ENCODE data around the gene C3orf62.

C3orf62 gene

DNA sequence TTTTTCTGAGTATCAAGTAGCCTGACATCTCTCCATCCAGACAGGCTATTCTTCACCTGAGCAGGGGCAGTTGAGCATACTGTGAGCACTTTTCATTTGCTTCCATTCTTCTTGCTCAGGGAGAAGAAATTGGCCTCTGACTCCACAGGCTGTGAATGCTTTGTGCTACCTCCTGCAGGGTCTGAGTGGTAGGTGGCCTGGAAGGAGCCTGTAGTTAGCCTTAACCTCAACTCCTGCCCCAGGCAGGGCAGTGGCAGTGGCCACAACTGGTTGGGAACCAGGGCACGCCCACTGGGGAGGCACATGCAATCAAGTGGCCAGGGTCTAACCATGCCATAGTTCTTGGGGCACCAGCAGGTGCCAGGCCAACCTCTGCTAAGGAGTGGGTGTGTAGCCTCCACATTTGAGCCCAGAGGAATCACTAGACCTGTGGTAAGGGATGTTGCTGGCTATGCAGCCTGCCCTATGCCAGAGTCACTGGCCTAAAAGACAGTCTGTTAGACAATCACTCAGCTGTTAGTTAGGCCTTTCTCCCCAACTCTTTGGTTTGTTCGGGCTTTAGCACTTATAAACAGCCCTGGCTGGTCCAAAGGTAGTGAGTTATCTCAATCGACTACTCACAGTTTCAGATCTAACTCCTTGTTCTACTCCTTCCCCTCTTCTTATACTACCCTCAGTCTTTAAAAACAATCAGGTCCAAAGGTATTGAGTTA lies 7.4 kb downstream of the C3orf62 start:
- peaks cover 7% of the 10 kb centered on the region for H3K4me1 ChIP-seq (ENCODE audit: control insufficient read depth, insufficient read depth, low read length)
- peaks cover 0 to 12% of the 10 kb centered on the region in 2 donors for H3K36me3 ChIP-seq (ENCODE audit: control insufficient read depth in 2 of 2, insufficient read depth in 2 of 2, low read length in 2 of 2)
- H3K9ac ChIP-seq (ENCODE audit: low read length in 2 of 2) = no peak overlapping the region
- no peak overlapping the region for H3K27ac ChIP-seq (ENCODE audit: low read length)
- H3K9me3 ChIP-seq (ENCODE audit: control insufficient read depth in 2 of 2, low read length in 2 of 2) = no peaks in the 10 kb centered on the region
- H3K27me3 ChIP-seq (ENCODE audit: control insufficient read depth in 1 of 2, insufficient read depth in 2 of 2, low read length in 2 of 2) = no peaks in the 10 kb centered on the region
- no peak overlapping the region for H3K4me3 ChIP-seq (ENCODE audit: low read length in 2 of 2)

DNA sequence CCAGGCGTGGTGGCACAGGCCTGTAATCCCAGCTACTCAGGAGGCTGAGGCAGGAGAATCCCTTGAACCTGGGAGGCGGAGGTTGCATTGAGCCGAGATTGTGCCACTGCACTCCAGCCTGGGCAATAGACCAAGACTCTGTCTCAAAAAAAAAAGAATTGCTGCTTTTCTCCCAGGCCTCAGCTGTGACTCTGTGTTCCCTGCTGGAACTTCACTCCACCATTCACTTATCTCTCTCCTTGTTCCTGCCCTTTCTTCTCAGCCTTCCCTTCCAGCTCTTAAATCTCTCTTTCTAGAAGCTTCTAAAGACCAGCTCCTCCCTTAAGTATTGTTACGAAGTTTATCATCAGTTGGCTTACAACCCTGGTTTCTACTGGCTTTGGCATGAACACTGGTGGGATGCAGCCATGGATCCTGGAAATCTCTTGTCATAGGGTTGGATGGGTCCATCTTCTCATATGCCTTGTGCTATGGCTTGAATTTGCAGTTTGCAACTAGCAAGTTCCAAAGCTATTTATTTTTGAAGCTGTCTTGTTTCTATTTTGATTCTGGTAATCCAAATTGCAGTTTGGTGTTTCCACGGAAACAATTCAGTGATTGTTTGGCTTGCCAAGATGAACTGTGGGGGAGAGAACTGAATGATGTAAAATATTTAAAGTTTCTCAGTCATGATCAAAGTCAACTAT lies 10.5 kb downstream of the C3orf62 start:
- no peak overlapping the region for H3K4me3 ChIP-seq (ENCODE audit: low read length in 2 of 2)
- H3K9ac ChIP-seq (ENCODE audit: low read length in 2 of 2) = no peak overlapping the region
- no peaks in the 10 kb centered on the region for H3K27me3 ChIP-seq (ENCODE audit: control insufficient read depth in 1 of 2, insufficient read depth in 2 of 2, low read length in 2 of 2)
- H3K4me1 ChIP-seq (ENCODE audit: control insufficient read depth, insufficient read depth, low read length) = peaks cover 7% of the 10 kb centered on the region
- H3K27ac ChIP-seq (ENCODE audit: low read length) = peak overlapping the region; percentile 3
- peaks cover 0 to 8% of the 10 kb centered on the region in 2 donors for H3K36me3 ChIP-seq (ENCODE audit: control insufficient read depth in 2 of 2, insufficient read depth in 2 of 2, low read length in 2 of 2)
- no peaks in the 10 kb centered on the region for H3K9me3 ChIP-seq (ENCODE audit: control insufficient read depth in 2 of 2, low read length in 2 of 2)

DNA sequence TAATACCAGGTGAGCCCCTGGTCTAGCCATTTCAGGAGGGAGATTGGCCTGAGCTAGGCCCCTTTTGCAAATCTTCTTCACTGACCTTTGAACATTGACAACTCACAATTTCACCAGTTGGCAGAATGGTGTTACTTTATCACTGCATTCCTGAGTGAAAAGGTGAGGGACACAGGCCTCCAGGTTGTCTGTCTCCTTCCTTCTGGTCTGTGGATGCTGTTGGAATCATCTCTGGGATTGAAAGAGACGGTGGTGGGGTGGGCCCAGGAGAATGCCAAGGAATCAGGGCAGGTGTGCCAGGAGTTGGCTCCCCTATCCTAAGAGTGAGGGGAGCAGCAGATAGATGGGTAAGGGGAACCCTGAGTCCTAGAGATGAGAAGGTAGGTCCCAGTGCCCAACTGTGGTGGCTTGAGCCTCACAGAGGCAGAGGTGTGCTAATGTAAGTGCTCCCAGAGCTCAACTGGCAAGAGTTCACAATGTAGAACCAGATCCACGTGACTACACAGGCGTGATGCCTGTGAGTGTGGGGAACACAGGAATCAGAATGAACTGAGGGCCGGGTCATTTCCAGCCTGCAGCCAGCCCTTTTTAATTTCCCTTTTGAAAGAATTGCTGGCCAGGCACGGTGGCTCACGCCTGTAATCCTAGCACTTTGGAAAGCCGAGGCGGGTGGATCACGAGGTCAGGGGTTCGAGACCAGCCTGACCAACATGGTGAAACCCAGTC lies 11.2 kb downstream of the C3orf62 start:
- Histone ChIP-seq H3K27ac (ENCODE audit: low read length) (peak overlapping the region; percentile 3), H3K9ac (ENCODE audit: low read length in 2 of 2) (no peak overlapping the region)

DNA sequence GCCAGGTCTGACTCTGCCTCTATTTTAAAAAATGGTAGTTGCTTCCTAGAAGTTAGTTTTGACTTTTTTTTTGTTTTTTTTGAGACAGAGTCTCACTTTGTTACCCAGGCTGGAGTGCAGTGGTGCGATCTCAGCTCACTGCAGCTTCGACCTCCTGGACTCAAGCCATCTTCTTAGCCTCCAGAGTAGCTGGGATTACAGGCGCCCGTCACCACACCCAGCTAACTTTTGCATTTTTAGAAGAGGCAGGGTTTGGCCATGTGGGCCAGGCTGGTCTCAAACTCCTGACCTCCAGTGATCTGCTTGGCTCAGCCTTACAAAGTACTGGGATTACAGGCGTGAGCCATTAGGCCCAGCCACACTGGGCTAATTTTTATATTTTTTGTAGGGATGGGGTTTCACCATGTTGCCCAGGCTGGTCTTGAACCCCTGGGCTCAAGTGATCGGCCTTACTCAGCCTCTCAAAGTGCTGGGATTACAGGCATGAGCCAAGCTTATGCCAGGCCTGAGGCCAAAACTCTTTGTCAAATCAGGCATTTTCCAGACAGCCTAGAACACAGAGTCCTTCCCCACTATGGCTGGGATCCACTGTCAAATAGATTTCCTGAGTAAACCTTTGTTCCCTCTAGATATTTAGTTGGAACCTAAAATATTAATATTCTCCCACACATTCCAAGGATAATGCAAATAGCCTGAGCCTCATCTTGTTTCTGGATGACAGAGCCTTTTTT lies 13.7 kb downstream of the C3orf62 start:
- no peak overlapping the region for H3K4me3 ChIP-seq (ENCODE audit: low read length in 2 of 2)
- H3K27me3 ChIP-seq (ENCODE audit: control insufficient read depth in 1 of 2, insufficient read depth in 2 of 2, low read length in 2 of 2) = no peaks in the 10 kb centered on the region
- H3K4me1 ChIP-seq (ENCODE audit: control insufficient read depth, insufficient read depth, low read length) = peaks cover 5% of the 10 kb centered on the region
- no peak overlapping the region for H3K9ac ChIP-seq (ENCODE audit: low read length in 2 of 2)
- H3K36me3 ChIP-seq (ENCODE audit: control insufficient read depth in 2 of 2, insufficient read depth in 2 of 2, low read length in 2 of 2) = no peaks in the 10 kb centered on the region
- H3K27ac ChIP-seq (ENCODE audit: low read length) = no peak overlapping the region
- no peaks in the 10 kb centered on the region for H3K9me3 ChIP-seq (ENCODE audit: control insufficient read depth in 2 of 2, low read length in 2 of 2)

More for the DNA sequence above, 11.2 kb downstream of the C3orf62 start:
- H3K4me3 ChIP-seq (ENCODE audit: low read length in 2 of 2) = no peak overlapping the region
- H3K9me3 ChIP-seq (ENCODE audit: control insufficient read depth in 2 of 2, low read length in 2 of 2) = no peaks in the 10 kb centered on the region
- peaks cover 0 to 1% of the 10 kb centered on the region in 2 donors for H3K36me3 ChIP-seq (ENCODE audit: control insufficient read depth in 2 of 2, insufficient read depth in 2 of 2, low read length in 2 of 2)
- H3K27me3 ChIP-seq (ENCODE audit: control insufficient read depth in 1 of 2, insufficient read depth in 2 of 2, low read length in 2 of 2) = no peaks in the 10 kb centered on the region
- H3K4me1 ChIP-seq (ENCODE audit: control insufficient read depth, insufficient read depth, low read length) = peaks cover 7% of the 10 kb centered on the region

DNA sequence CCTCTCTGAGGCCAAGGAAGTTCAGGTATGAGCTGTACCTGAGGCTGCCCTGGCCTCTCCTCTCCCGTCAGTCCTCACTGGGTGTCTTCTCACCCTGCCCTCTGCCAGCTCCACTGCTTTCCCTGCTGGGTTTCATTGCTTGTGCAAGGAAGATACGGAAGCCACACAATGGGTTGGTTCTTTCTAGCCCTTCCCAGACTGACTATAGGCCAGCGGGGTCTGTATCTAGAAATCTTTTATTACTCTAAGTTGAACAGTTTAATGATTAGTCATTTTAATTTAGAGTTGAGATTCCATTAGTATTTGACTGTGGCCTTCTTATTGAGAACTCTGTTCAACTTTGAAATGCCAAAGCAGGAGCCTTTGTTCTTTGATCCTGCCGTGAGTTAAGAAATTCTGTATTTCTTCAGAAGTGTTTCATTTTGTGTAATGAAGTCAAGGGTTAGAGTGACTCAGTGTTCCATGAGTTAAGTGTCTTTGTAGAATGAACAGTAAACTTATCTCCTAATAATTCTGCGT lies 16.2 kb downstream of the C3orf62 start:
- no peak overlapping the region for H3K9ac ChIP-seq (ENCODE audit: low read length in 2 of 2)

DNA sequence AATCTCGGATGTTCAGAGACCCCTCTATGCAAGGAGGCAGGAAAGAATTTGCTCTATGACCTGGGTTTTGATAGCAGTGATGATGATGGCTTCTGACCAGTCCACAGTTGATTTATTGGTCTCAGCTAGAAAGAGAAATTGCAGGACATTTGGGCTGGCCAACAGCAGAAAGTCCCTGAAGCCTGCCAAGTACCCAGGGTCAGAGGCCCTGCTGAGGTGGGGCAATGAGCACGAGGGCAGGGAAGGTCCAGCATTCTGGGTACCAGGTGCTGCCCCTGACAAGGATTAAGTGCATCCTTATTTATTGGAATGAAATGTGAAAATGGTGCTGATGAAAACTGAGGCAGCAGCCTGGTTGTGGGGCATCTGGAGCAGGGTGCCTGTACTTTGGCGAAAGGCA lies 19.8 kb downstream of the C3orf62 start:
- Histone ChIP-seq H3K27ac (ENCODE audit: low read length) (no peak overlapping the region), H3K27me3 (ENCODE audit: control insufficient read depth in 1 of 2, insufficient read depth in 2 of 2, low read length in 2 of 2) (no peaks in the 10 kb centered on the region), H3K9me3 (ENCODE audit: control insufficient read depth in 2 of 2, low read length in 2 of 2) (no peaks in the 10 kb centered on the region), H3K36me3 (ENCODE audit: control insufficient read depth in 2 of 2, insufficient read depth in 2 of 2, low read length in 2 of 2) (no peaks in the 10 kb centered on the region), H3K4me3 (ENCODE audit: low read length in 2 of 2) (no peak overlapping the region), H3K9ac (ENCODE audit: low read length in 2 of 2) (no peak overlapping the region), H3K4me1 (ENCODE audit: control insufficient read depth, insufficient read depth, low read length) (no peaks in the 10 kb centered on the region)

More for the DNA sequence above, 16.2 kb downstream of the C3orf62 start:
- no peak overlapping the region for H3K4me3 ChIP-seq (ENCODE audit: low read length in 2 of 2)
- no peak overlapping the region for H3K27ac ChIP-seq (ENCODE audit: low read length)
- no peaks in the 10 kb centered on the region for H3K27me3 ChIP-seq (ENCODE audit: control insufficient read depth in 1 of 2, insufficient read depth in 2 of 2, low read length in 2 of 2)
- H3K36me3 ChIP-seq (ENCODE audit: control insufficient read depth in 2 of 2, insufficient read depth in 2 of 2, low read length in 2 of 2) = no peaks in the 10 kb centered on the region
- no peaks in the 10 kb centered on the region for H3K4me1 ChIP-seq (ENCODE audit: control insufficient read depth, insufficient read depth, low read length)
- no peaks in the 10 kb centered on the region for H3K9me3 ChIP-seq (ENCODE audit: control insufficient read depth in 2 of 2, low read length in 2 of 2)

DNA sequence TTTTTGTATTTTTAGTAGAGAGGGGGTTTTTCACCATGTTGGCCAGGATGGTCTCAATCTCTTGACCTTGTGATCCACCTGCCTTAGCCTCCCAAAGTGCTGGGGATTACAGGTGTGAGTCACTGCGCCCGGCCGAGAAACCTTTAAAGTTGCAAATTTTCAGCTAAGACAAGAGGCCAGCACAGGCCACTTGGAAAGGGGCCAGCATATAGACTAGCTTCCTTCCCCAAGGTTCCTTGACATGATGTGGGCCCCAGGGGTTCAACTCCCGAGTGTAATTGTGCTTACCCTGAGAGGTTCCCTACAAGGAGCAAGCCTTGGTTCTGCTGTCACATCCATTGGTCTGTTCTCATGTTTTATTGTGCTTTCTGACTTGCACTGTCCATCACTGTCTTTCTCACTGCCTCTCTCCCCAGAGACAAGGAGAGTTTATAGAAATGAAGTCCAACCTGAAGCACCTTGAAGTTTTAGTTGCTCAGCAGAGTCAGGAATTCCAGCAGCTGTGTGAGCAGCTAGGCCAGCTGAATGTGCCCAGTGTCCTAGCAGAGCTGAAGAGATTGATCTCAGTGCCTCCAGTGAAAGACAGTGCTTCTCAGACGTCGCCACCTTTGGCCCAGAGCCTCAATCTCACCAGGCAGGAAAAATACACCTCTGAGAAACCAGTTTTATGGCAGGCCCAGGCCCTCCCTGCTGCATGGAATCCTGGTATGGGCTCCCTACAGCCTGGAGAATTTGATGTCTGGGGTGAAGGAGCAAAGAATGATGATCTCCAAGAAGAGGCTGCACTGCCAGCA lies 21.1 kb downstream of the C3orf62 start:
- no peaks in the 10 kb centered on the region for H3K4me1 ChIP-seq (ENCODE audit: control insufficient read depth, insufficient read depth, low read length)
- no peaks in the 10 kb centered on the region for H3K27me3 ChIP-seq (ENCODE audit: control insufficient read depth in 1 of 2, insufficient read depth in 2 of 2, low read length in 2 of 2)
- H3K36me3 ChIP-seq (ENCODE audit: control insufficient read depth in 2 of 2, insufficient read depth in 2 of 2, low read length in 2 of 2) = no peaks in the 10 kb centered on the region
- H3K9ac ChIP-seq (ENCODE audit: low read length in 2 of 2) = no peak overlapping the region
- no peak overlapping the region for H3K4me3 ChIP-seq (ENCODE audit: low read length in 2 of 2)
- H3K9me3 ChIP-seq (ENCODE audit: control insufficient read depth in 2 of 2, low read length in 2 of 2) = no peaks in the 10 kb centered on the region
- no peak overlapping the region for H3K27ac ChIP-seq (ENCODE audit: low read length)

DNA sequence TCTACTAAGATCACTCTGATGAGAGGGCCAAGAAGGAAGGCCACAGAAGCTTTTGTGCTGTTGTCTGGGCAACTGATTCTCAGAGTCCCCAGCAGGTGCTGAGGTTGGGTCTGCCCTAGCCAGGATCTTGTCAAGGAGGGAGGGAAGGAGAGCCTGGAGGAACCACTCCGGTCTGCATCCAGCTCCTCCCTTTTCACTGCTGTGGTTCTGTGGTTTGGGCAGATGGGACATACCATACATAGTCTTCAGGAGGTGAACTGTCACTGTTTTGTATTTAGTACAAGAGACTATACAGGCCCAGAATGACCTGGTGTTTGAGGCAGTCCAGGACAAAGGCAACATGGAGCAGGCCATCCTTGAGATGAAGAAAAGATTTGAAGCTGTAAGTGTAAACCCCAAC lies 21.9 kb downstream of the C3orf62 start:
- no peak overlapping the region for H3K9ac ChIP-seq (ENCODE audit: low read length in 2 of 2)
- H3K4me3 ChIP-seq (ENCODE audit: low read length in 2 of 2) = no peak overlapping the region
- no peaks in the 10 kb centered on the region for H3K9me3 ChIP-seq (ENCODE audit: control insufficient read depth in 2 of 2, low read length in 2 of 2)
- H3K4me1 ChIP-seq (ENCODE audit: control insufficient read depth, insufficient read depth, low read length) = no peaks in the 10 kb centered on the region
- H3K27me3 ChIP-seq (ENCODE audit: control insufficient read depth in 1 of 2, insufficient read depth in 2 of 2, low read length in 2 of 2) = no peaks in the 10 kb centered on the region
- no peaks in the 10 kb centered on the region for H3K36me3 ChIP-seq (ENCODE audit: control insufficient read depth in 2 of 2, insufficient read depth in 2 of 2, low read length in 2 of 2)
- H3K27ac ChIP-seq (ENCODE audit: low read length) = no peak overlapping the region

DNA sequence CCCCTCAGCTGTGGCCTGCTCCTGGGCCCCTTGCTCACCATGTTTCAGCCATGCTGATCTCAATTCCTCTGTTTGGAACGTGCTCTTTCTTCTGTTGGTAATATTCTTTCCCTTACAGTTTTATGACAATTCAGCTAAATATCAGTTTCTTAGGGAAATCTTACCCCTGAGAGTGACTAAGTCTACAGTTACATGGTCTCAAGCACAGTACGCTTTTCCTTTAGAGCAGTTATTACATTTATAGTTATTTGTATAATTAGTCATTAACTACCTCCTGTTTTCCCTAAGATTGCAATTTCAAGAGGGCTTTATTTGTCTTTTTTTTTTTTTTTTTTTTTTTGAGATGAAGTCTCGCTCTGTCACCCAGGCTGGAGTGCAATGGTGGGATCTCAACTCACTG lies 23.5 kb downstream of the C3orf62 start:
- H3K36me3 ChIP-seq (ENCODE audit: control insufficient read depth in 2 of 2, insufficient read depth in 2 of 2, low read length in 2 of 2) = no peaks in the 10 kb centered on the region
- no peaks in the 10 kb centered on the region for H3K9me3 ChIP-seq (ENCODE audit: control insufficient read depth in 2 of 2, low read length in 2 of 2)
- no peak overlapping the region for H3K4me3 ChIP-seq (ENCODE audit: low read length in 2 of 2)
- no peaks in the 10 kb centered on the region for H3K27me3 ChIP-seq (ENCODE audit: control insufficient read depth in 1 of 2, insufficient read depth in 2 of 2, low read length in 2 of 2)
- no peak overlapping the region for H3K9ac ChIP-seq (ENCODE audit: low read length in 2 of 2)
- H3K27ac ChIP-seq (ENCODE audit: low read length) = no peak overlapping the region
- peaks cover 3% of the 10 kb centered on the region for H3K4me1 ChIP-seq (ENCODE audit: control insufficient read depth, insufficient read depth, low read length)

DNA sequence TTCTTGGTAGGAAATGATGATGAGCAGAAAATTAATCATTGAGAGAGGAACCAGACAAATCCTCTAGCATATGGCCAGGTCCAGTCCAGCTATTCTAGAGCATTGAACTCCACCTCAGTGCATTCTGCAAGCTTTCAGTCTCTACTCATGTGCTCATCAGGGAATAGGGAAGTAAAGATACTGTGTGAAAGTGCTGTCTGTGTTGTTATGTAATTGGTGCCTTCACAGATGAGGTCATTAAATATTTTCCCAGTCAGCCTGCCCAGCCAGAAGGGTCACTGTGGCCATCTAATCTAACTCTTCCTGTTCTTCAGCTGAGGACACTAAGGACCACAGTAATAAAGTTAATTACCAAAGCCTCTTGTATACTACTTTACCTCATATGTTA lies 28.2 kb downstream of the C3orf62 start:
- H3K27me3 ChIP-seq (ENCODE audit: control insufficient read depth in 1 of 2, insufficient read depth in 2 of 2, low read length in 2 of 2) = no peaks in the 10 kb centered on the region
- H3K36me3 ChIP-seq (ENCODE audit: control insufficient read depth in 2 of 2, insufficient read depth in 2 of 2, low read length in 2 of 2) = no peaks in the 10 kb centered on the region
- no peaks in the 10 kb centered on the region for H3K9me3 ChIP-seq (ENCODE audit: control insufficient read depth in 2 of 2, low read length in 2 of 2)
- no peak overlapping the region for H3K9ac ChIP-seq (ENCODE audit: low read length in 2 of 2)
- no peak overlapping the region for H3K4me3 ChIP-seq (ENCODE audit: low read length in 2 of 2)
- H3K4me1 ChIP-seq (ENCODE audit: control insufficient read depth, insufficient read depth, low read length) = peaks cover 3% of the 10 kb centered on the region
- peak overlapping the region; percentile 11 for H3K27ac ChIP-seq (ENCODE audit: low read length)

Data from stomach smooth muscle (tissue), 2 donors.